GM21423 (cell line): ENCODE measurements around the gene SSC5D.

Experiments
- ATAC-seq: cut with Tn5 transposase; IDR thresholded peaks from one replicate; pipeline ENCODE4 v1.9.1; 2021; ENCODE audit warnings: mild to moderate bottlenecking, moderate library complexity; ENCODE audit not compliant: unreplicated experiment

Gene SSC5D

DNA sequence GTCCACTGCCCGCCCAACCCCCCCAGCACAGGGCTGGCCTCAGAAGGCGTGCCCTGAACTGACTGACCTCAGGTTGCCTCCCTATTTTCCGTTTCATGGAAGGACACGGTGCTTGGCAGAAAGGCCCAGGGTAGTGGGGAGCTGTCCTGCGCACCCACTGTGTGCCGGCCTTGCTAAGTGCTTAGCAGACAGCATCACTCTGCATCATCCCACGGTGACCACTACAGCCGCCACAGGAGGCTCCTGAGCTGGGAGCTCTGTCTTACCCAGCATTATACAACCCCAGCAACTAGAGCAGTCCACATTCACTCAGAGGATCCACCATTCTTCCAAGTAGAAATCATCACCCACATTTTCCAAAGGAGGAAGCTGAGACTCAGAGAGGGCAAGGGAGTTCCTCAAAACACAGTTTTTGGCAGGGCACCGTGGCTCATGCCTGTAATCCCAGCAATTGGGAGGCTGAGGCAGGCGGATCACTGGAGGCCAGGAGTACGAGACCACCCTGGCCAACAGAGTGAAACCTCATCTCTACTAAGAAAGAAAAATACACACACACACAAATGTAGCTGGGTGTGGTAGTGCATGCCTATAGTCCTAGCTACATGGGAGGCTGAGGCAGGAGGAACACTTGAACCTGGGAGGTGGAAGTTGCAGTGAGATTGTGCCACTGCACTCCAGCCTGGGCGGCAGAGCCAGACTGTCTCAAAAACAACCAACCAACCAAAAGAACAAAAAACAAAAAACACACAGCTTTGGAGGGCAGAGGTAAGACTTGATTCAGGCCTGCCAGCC lies 47.1 kb downstream of the SSC5D start:
- no peak for ATAC-seq

DNA sequence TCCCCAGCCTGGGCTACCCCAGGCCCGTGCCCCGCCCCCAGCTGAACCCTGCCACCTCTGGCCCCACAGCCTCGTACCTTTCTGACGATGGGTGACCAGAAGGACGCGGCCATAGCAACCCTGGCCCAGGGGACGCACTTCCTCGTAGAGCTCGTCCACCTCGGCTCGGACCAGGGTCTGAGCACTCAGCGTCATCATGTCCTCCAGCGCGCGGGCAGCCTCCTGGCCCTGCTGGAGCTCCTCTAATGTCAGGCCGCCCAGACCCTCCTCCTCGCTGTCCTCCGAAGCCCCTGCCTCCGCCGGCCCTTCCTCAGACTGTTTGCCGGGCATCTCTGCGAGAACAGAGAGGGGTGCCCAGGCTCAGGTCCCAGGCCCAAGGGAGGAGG lies 47.7 kb downstream of the SSC5D start:
- ATAC-seq, result no peak

DNA sequence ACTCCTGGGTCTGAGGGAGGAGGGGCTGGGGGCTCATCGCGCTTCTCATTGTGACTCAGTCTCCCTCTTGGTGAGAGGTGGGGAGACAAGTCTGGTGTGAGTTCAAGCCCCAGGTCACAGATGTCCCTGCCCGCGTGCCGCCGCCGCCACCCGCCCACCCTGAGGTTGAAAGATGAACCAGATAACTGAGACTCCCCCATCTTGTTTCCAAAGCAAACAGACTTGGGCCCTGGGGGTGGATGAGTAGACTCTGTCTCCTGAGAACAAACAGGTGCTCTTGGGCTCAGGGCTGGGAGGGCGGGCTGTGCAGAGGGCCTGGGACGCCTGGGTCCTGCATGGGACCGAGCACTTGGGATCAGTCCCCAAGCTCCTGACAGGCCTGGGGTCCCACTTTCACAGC lies 48.1 kb downstream of the SSC5D start:
- no peak for ATAC-seq

DNA sequence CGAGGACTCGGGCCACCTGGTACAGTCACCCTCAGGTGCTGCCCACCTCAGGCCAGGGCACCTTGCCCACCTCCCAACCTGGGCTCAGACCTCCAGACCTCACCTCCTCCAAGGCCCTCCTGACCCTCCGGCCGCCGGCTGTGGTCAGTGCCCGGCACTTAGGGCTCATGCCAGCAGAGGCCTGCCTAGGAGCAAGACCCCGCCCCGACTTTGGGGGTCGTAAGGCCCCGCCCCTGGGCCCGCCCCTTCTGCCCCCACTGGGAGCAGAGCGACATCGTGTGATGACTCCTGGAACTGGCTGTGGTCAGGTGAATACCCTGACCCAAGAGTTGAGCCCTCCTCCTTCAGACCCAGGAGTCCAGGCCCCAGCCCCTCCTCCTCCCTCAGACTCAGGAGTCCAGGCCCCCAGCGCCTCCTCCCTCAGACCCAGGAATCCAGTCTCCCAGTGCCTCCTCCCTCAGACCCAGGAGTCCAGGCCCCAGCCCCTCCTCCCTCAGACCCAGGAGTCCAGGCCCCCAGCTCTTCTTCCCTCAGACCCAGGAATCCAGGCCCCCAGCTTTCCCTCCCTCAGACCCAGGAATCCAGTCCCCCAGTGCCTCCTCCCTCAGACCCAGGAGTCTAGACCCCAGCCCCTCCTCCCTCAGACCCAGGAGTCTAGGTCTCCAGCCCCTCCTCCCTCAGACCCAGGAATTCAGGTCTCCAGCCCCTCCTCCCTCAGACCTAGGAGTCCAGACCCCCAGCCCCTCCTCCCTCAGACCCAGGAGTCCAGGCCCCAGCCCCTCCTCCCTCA lies 48.9 kb downstream of the SSC5D start, which contains the start of gene SBK2:
SBK2 (minus strand) TSS at position 183 of the 790 bp plus-strand sequence. CDS start 839 bp downstream, outside the sequence.
- no peak for ATAC-seq

DNA sequence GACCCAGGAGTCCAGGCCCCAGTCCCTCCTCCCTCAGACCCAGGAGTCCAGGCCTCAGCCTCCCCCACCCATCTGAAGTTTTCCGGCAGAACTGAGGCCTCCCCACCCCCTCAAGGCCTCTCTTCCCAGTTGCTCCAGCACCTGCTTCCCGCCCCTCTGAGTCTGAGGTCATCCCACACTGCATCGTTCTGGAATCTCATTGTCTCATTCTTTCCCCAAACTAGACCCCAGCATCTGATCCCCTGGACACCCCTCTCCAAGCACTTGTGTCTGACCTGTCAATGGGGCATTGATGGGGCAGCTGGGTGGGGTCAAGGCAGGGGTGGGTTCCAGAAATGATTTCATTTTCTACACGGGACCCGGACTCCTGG lies 49.5 kb downstream of the SSC5D start:
- ATAC-seq, result no peak

DNA sequence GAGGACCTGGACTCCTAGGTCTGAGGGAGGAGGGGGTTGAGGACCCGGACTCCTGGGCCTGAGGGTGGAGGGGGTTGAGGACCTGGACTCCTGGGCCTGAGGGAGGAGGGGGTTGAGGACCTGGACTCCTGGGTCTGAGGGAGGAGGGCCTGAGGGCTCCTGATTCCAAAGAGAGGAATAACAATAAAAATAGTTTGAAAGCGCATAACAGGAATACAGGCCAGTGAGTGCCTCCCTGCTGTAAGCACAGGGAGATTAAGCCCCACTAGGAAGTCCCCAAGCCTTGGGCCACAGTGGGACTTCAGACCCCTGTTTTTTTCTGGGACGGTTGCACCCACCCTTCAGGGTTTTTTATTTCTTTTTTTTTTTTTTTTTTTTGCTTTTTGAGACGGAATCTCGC lies 49.9 kb downstream of the SSC5D start:
- no peak for ATAC-seq

DNA sequence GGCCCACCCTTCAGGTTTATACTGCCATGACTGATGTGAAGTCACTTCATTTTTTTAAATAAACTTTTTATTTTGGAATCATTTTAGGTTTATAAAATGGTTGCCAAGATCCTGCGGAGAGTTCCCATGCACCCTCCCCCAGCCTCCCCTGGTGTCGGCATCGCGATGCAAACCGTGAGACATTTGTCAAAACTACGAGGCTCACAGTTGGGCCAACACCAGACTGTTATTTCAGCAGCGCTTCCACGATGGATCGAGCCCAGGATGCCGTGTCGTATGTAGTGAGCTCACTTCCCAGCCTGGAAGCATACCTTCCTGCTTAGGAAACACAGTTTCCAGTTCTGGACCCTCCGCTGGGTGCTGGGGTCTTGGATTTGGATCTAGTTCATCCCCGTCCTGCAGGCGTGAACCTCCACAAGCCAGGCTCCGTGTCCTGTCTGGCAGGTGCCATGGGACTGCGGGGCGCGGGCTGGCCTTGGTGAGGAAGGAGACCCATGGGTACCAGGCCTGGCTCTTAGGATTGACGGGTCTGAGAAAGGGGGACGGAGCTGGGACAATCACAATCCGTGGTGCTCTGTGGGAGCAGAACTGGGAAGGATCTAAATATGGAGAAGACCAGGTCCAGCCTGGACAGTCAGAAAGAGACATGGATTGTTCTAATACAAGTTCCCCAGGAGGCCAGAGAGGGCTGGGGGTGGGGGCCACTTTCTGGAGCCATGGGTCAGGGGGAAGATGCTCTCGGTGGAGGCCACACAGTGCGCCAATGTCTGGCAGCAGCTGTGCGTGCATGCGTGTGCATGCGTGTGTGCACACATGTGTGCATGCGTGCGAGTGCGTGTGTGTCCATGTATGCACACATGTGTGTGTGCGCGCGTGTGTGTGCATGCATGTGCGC lies 51.1 kb downstream of the SSC5D start:
- no peak for ATAC-seq

DNA sequence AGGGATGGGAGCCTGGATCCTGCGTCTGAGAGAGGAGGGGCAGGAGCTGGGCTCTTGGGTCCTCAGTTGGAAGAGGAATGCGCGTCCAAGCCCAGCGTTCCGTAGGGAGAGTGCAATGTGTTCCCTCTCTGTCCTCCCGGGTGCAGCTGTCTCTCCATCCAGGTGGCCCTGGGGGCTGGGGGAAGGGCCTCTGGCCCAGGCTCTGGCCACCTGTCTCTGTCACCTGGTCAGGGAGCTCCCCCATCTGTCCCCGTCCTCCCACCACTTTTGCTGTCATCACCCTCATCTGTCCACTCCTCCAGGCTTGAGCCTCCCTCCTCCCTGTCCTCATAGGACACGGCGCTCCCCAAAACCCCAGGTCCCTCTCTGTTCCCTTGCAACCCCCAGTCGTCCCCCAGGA lies 52.4 kb downstream of the SSC5D start:
- ATAC-seq, result no peak

DNA sequence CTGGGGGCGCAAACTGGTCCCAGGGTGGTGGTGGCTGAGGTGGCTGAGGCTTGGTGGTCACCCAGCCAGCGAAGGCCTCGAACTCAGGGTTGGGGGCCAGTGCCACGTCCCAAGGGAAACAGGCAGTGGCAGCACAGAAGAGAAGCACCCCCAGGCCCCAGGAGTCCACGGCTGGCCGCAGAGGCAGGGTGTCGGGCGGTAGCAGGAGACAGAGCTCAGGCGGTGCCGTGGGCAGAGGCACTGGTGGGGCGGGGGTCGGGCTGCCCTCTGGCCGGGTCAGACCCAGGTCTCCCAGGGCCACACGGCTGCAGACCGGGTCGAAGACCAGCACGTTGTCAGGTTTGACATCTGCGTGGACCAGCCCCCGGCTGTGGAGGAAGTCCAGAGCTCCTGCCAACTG lies 52.9 kb downstream of the SSC5D start:
- no peak for ATAC-seq

DNA sequence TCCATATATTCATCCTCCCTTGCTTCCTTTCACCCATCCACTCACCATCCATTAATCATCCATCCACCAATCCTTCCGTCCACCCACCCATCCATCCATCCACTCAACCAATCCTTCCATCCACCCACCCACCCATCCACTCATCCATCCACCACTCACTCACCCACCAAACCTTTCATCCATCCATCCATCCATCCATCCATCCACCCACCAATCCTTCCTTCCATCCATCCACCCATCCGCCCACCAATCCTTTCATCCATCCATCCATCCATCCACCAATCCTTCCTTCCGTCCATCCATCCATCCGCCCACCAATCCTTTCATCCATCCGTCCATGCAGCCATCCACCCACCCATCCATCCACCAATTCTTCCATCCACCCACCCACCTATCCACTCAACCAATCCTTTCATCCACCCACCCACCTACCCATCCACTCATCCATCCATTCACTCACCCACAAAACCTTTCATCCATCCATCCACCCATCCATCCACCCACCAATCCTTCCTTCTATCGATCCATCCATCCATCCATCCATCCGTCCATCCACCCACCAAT lies 54.1 kb downstream of the SSC5D start:
- no peak for ATAC-seq

DNA sequence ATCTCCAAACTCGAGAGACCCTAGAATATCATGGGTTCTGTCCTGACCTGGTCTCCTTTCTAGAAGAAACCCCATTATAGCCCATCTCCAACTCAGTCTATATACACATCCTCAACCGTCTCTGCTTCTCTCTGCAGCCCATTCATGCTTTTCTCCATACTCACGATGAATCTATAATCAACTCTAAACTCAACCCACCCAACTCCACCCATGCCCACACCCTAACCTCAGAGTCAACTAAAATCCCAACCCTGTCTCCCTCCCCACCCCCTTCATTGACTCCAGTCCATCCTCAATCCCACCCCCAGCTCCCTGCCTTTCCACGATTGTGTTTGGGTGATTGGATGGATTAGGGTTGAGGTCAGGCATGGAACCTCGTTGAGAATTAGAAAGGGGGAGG lies 55.3 kb downstream of the SSC5D start:
- no peak for ATAC-seq

DNA sequence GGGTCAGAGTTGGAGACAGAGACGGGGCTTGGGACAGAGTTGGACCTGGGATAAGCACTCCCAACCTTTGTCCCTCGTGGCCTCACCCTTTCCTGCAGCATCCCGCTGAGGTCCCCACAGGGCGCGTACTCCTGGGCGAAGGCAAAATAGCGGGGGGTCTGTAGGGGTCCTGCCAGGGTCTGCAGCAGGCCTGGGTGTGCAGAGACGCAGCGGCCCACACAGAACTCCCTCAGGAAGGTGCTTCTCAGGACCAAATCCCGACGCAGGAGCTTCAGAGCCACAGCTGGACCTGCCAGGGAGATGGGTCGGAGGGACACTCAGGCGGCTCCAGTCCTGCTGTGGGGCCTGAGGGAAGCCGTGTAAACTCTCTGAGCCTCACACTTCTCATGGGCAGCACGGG lies 55.8 kb downstream of the SSC5D start:
- no peak for ATAC-seq

DNA sequence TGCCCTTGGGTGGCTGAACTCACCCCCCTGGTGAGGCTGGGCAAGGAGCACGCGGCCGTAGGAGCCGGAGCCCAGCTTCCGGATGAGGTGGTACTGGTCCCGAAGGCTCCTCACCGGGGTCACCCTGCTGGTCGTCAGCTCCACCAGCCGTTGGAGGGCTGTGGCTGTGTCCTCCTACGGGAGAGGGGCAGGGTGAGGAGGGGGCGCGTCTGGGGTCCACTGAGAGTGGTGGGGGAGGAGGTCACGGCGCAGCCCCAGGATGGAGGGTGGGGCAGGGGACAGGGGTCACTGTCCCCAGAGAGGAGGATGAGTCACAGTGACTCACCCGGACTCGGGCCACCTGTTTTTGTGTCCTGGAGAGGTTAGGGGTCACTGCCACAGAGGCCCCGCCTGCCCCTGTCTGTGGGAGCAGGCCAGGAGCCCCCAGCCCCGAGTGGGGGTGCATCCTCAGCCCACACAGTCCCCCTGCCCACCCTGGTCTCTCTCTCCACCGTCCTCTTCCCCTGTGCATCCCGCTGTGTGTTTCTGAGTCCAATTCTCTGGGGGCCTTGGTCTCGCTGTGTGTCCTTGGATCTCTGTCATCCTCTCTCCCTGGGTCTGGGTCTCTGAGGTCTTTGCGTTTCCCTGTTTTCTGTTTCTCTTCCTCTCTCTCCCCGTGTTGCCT lies 56.7 kb downstream of the SSC5D start:
- no peak for ATAC-seq

DNA sequence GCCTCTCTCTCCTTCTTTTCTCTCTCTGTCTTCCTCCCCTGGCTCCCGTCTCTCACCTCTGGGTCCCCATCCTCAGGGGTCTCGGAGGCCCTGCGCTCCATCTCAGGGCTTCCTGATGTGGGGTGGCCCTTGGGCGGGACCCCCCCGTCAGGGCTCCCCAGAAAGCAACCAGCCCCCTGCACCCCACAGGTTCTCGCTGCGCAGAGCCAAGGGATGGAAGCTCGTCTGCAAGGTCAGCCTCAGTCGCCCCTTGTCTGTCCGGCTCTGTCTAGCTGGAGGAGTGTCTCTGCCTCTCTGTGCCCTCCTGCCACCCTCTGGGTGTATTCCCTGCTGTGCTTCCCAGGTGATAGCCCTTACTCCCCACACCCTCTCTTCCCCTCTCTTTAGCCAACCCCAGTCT lies 57.2 kb downstream of the SSC5D start, which contains the start of gene SBK3:
SBK3 (minus strand) TSS at position 101 of the 400 bp plus-strand sequence; CDS start at position 101, 0 bp downstream.
- no peak for ATAC-seq

DNA sequence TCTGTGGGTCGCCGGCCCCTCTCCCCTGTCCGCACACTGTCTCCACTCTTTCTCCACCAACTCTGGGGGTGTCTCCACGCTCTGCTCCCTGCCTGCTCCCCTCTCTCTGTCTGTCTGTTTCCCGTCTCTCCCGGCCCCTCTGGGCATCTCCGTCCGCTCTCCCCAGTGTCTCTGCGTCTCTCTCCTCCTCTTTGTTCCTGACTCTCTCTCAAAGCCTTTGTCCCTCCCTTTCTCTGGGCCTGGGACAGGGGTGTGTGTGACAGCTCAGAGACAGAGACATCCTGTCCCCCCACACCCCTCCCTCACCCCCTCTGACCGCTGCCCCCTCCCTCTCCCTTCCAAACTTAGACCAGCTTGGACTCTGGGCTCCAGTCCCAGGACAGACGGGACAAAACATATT lies 57.8 kb downstream of the SSC5D start:
- ATAC-seq, result no peak

DNA sequence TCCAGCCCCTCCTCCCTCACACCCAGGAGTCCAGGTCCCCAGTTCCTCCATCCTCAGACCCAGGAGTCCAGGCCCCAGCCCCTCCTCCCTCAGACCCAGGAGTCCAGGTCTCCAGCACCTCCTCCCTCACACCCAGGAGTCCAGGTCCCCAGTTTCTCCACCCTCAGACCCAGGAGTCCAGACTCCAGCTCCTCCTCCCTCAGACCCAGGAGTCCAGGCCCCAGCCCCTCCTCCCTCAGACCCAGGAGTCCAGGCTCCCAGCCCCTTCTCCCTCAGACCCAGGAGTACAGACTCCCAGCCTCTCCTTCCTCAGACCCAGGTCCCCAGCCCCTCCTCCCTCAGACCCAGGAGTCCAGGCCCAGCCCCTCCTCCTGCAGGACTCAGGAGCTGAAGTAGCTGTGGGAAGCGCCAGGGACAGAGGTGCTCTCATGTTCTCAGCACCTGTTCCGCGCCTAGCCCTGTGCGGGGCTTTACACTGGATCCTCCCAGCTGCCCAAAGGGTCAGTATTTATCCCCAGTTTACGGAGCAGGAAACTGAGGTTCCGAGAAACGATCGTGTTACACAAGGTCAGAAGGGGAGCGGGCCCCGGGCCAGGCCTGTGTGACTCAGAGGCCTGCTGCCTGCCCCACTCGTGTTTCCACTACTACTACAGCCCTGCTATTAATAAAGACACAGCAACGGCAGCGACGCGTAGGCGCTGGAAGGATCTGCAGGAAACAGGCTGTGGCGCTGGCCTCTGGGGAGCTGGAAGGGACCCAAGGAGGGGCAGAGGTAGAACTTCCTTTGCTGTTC lies 58.8 kb downstream of the SSC5D start:
- ATAC-seq, result no peak

DNA sequence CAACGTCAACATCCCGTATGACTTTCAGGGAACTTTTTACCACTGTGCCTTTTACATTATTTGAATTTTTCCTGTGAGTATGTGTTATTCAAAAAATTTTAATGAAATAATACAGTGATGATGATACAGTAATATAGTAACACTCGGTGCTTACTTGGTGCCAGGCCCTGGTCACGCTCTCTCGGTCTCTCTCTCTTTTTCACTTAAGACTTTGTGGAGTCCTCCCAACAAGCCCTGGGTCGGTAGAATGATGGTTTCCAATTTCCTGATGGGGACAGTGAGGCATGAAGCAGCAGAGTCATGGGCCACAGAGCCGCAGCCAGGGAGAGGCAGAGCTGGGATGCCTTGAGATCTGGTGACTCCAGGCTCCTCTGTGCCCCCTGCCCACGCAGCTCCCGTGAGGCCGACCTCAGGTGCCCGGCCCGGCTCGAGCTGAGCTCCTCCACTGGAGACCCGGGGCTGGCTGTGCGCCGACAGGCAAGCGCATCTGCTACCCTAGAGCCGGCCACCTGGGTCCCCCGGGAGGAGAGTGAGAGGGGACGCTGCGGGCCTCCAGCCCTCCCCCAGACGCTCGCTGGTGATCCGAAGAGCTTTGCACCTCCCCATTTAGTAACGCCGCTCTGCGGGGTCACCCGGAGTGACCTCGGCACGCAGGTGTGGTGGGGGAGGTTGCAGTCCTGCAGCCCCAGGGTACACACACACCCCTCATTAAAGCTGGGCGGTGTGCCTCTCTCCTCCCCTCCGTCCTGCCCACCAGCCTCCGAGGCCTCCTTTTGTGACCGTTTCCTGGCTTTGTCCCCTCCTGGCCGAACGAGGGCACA lies 61.5 kb downstream of the SSC5D start:
- no peak for ATAC-seq

DNA sequence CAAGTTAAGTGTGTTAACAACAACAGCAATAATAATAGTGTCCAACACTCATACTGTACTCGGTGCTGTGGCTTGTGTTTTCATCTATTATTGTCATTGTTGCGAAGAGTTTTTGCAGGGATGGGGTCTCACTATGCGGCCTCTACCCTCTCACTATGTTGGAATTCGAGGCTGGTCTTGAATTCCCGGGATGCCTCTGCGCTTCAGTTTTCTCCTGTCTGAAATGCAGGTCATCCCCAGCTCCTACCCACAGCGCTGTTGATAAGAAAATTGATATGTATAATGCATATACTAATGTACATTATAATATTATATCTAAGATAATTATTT lies 62.0 kb downstream of the SSC5D start:
- no peak for ATAC-seq

DNA sequence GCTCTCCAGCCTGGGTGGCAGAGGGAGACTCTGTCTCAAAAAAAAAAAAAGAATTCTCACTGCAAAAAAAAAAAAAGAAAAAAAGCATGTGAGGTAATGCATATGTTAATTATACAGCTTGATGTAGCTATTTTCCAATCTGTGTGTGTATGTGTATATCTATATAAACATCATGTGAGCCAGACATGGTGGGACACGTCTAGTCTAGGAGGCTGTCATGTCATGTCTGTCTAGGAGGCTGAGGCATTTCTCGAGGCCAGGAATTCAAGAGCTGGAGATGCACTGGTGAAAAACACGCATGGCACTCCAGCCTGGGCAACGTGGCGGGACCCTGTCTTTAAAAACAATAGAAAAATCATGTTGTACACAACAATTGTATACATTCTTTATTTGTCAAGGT lies 64.0 kb downstream of the SSC5D start:
- ATAC-seq, result no peak
